Keratinocyte (primary cell): ENCODE results near the gene ANKRD1.

Experiments used
- CTCF ChIP-seq, 3 experiments: IDR thresholded peaks in 1 of 3; conservative IDR thresholded peaks in 1 of 3; optimal IDR thresholded peaks in 1 of 3; 2 replicates in 2 of 3; 3 replicates in 1 of 3; pipeline versions ENCODE3 to v1.5.1; 2011; ENCODE audit warnings: low read length in 3 of 3, mild to moderate bottlenecking in 3 of 3, moderate library complexity in 2 of 3, control low read depth in 1 of 3, inconsistent platforms in 1 of 3; ENCODE audit not compliant: insufficient read depth in 2 of 3; ENCODE audit errors: extremely low read depth in 1 of 3
- EZH2 ChIP-seq: IDR thresholded peaks from one replicate; pipeline ENCODE4 v1.6.1; 2012; ENCODE audit warnings: inconsistent platforms, mild to moderate bottlenecking, low read length, moderate library complexity

DNA sequence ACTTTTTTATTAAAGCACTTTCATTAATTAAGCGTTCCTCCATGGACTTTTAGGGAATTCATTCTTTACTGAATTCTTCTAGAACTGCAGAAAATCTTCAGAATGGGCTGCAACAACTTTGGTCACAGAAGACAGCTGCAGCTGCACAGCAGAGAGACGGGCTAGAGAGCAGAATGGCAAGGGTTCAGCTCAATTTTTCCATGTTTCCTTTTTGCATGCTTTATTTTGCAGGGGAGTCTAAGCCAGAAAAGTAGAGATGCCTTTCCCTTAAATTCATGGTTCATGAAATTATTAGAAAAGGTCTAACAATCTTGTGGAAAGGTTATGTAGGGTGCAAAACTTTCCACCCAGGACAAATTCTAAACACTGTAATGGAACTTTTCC lies 15.4 kb upstream of the ANKRD1 start:
- TF ChIP-seq CTCF (optimal IDR thresholded peaks at IDR 0.05 in 1 of 3, IDR thresholded peaks at IDR 0.05 in 1 of 3, conservative IDR thresholded peaks at IDR 0.05 in 1 of 3; ENCODE audit: extremely low read depth in 1 of 3, insufficient read depth in 2 of 3, low read length in 3 of 3) (no peak), EZH2 (no peak)
